K562 (cell line): Measurements from ENCODE around the gene ZNF521. TPM values are rescaled to one million over a fixed set of nuclear protein-coding genes. Genes with fewer than 3 reads are reported as not detected.

Experiments used
- ARNT ChIP-seq, 2 experiments: fragments of 450-650 bp; IDR thresholded peaks; 2 replicates each; pipeline ENCODE4 v1.6.1; 2016; ENCODE audit warnings: mild to moderate bottlenecking in 1 of 2
- CREB3L1 ChIP-seq: fragments of 450-650 bp; IDR thresholded peaks from 2 replicates; pipeline ENCODE4 v1.6.1; 2014; ENCODE audit warnings: low read depth, mild to moderate bottlenecking, moderate library complexity, borderline replicate concordance
- MTF1 ChIP-seq: fragments of 250-450 bp; sonication (Bioruptor Pico); IDR thresholded peaks from 2 replicates; pipeline ENCODE4 v1.9.0; 2021; ENCODE audit warnings: moderate library complexity, mild to moderate bottlenecking, inconsistent platforms, borderline replicate concordance
- RREB1 ChIP-seq: fragments of 250-450 bp; sonication (Bioruptor Pico); IDR thresholded peaks from 2 replicates; pipeline ENCODE4 v1.4.0; 2020
- polyA plus RNA-seq, 8 experiments: library from polyadenylated mRNA; depleted of rRNA in 4 of 8; stranded (reverse) in 5 of 8; unstranded in 3 of 8; fragments of >200 nt; fragmentation: Nextera tagmentation in 2 of 8; fragmentation: Illumina TruSeq in 1 of 8; extraction: Ambion mirVana in 2 of 8; extraction: Trizol in 1 of 8; gene quantifications; 2 replicates each; pipeline versions ENCODE4 v1.2.1 to v1.2.3, GENCODE V29; 2011 to 2014; ENCODE audit warnings: inconsistent platforms in 1 of 8, missing spikeins in 1 of 8
- total RNA-seq, 7 experiments: library from RNA; depleted of rRNA in 6 of 7; stranded (reverse); fragments of >200 nt in 6 of 7; fragmentation: Illumina TruSeq in 2 of 7; extraction: Trizol in 2 of 7; gene quantifications; 2 replicates each; pipeline versions ENCODE4 v1.2.1 to v1.2.3, GENCODE V29; 2011 to 2021; ENCODE audit warnings: low replicate concordance in 1 of 7

ZNF521 gene
- total and polyA plus RNA-seq, 9 of the 15 experiments (the other 6 are each of a cell fraction or from before 2014, with no cell fraction given): 1.2 to 5.8 (median 1.6) TPM

GRCh38 chr18:25305584-25305983, 46.4 kb downstream of the ZNF521 start (continued):
- TF ChIP-seq RREB1 (CRISPR knock-in tag) (no peak), MTF1 (CRISPR knock-in tag) (no peak), ARNT (IDR thresholded peaks at IDR 0.05) (no peak), CREB3L1 (no peak)
